ENCODE results near the gene WNK1.
"Not testable (repeated sequence)": the region's sequence is repeated elsewhere in the genome, so short reads cannot be mapped to it uniquely, and the experiment has no call there.

DNA sequence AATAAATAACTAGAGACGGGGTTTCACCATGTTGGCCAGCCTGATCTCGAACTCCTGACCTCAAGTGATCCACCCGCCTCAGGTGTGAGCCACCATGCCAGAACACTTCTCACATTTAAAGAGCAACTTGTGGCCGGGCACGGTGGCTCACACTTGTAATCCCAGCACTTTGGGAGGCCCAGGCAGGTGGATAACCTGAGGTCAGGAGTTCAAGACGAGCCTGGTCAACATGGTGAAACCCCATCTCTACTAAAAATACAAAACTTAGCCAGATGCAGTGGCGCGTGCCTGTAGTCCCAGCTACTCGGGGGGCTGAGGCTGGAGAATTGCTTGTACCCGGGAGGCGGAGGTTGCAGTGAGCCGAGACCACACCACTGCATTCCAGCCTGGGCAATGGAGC is 183.5 kb downstream of the WNK1 start:
- TF ChIP-seq CTCF (IDR thresholded peaks at IDR 0.05 in 4 of 5, conservative IDR thresholded peaks at IDR 0.05 in 1 of 5); POLR2A (IDR thresholded peaks at IDR 0.05): not testable (repeated sequence)

Data from gastrocnemius medialis (tissue), 4 donors.